Glutamatergic neuron (in vitro differentiated cells): ENCODE results near the gene NID1. TPM values are rescaled to one million over a fixed set of nuclear protein-coding genes. Genes with fewer than 3 reads are reported as not detected.

Experiments used
- DNase-seq: peaks from one replicate; pipeline ENCODE4 v3.0.0; 2022
- H3K27ac Mint-ChIP-seq: one replicate; pipeline ENCODE4 v1.8.0; 2020; ENCODE audit warnings: mild to moderate bottlenecking, mixed read lengths, inconsistent platforms; ENCODE audit not compliant: unreplicated experiment
- H3K27me3 Mint-ChIP-seq: one replicate; pipeline ENCODE4 v1.8.0; 2020; ENCODE audit warnings: mild to moderate bottlenecking, moderate library complexity, mixed read lengths, inconsistent platforms; ENCODE audit not compliant: unreplicated experiment
- H3K36me3 Mint-ChIP-seq: one replicate; pipeline ENCODE4 v1.8.0; 2020; ENCODE audit warnings: mild to moderate bottlenecking, mixed read lengths, inconsistent platforms; ENCODE audit not compliant: unreplicated experiment
- H3K4me1 Mint-ChIP-seq: one replicate; pipeline ENCODE4 v1.8.0; 2020; ENCODE audit warnings: mild to moderate bottlenecking, low read depth, mixed read lengths, inconsistent platforms; ENCODE audit not compliant: unreplicated experiment
- H3K4me3 Mint-ChIP-seq: one replicate; pipeline ENCODE4 v1.8.0; 2020; ENCODE audit warnings: mild to moderate bottlenecking, mixed read lengths, inconsistent platforms; ENCODE audit not compliant: unreplicated experiment
- H3K9me3 Mint-ChIP-seq: one replicate; pipeline ENCODE4 v1.8.0; 2020; ENCODE audit warnings: mild to moderate bottlenecking, moderate library complexity, mixed read lengths, inconsistent platforms; ENCODE audit not compliant: unreplicated experiment
- total RNA-seq: library from RNA; stranded (reverse); fragmentation: NEBNext Ultra II Directional; extraction: Animal tissue kit (Norgen Biotek cat#: 25700); gene quantifications from one replicate; pipeline ENCODE4 v1.2.1, GENCODE V29; 2021; ENCODE audit not compliant: unreplicated experiment
- TF ChIP-seq, protein P1 (sequence below): fragments of 200-600 bp; sonication (generic); IDR thresholded peaks from one replicate; pipeline ENCODE4 v1.5.0; 2021; ENCODE audit not compliant: partially characterized antibody, unreplicated experiment

The NID1 gene
- total RNA-seq, 1 donor from 2014 or later, result 1.4 TPM

DNA sequence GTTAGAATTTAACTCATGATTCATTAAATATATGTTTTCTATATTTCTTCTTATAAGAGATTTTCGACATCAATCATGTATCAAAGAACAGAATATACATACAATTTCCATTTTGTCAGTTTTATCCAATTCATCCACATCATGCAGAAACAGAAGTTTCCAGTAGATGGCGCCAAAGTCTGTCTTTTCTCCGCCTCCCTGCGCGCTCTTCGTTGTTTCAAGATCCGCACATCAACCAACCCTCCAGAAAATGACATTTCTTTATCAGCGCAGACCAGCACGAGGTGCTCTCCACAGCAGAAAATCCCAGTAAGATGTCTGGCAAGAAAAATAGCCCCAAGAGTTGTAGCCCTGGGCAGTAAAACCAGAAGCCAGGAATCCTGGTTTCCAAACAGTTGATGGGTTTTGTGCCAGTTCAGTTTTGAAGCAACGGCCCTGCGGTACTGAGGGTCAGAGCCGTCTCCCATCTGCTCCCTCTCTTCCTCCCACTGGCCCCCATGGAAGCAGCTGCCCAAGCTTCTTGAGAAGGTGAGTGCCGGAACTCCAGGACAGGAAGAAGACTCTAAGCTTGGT lies 38.8 kb upstream of the NID1 start:
- Mint-ChIP-seq H3K27me3 (peaks cover 2% of the 10 kb centered on the region), H3K9me3 (no peaks in the 10 kb centered on the region), H3K27ac (no peak overlapping the region), H3K4me1 (peaks cover 3% of the 10 kb centered on the region), H3K36me3 (no peaks in the 10 kb centered on the region), H3K4me3 (peak overlapping the region; percentile 1)
- peak; percentile 60 for DNase-seq
- TF ChIP-seq, protein P1, sequence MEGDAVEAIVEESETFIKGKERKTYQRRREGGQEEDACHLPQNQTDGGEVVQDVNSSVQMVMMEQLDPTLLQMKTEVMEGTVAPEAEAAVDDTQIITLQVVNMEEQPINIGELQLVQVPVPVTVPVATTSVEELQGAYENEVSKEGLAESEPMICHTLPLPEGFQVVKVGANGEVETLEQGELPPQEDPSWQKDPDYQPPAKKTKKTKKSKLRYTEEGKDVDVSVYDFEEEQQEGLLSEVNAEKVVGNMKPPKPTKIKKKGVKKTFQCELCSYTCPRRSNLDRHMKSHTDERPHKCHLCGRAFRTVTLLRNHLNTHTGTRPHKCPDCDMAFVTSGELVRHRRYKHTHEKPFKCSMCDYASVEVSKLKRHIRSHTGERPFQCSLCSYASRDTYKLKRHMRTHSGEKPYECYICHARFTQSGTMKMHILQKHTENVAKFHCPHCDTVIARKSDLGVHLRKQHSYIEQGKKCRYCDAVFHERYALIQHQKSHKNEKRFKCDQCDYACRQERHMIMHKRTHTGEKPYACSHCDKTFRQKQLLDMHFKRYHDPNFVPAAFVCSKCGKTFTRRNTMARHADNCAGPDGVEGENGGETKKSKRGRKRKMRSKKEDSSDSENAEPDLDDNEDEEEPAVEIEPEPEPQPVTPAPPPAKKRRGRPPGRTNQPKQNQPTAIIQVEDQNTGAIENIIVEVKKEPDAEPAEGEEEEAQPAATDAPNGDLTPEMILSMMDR, result peak; percentile 87

DNA sequence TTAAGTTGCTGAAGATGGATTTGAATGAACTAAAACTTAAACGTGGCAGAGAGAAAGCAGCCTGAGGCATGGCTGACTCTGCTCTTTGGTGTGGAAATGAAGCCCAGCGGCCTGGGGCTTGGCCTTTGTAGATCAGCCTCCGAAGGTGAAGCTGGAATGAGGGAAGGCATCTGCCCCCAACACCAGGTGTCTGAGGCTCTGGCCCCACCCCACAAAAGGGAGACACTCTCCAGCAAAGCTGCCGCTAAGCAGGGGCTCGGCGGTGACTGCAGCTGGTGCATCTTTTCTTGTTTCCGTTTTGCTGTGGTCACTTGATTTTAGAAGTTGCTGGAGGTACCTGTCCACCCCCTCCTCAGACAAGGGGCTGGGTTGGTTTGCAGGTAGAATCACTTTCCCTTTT lies 38.2 kb upstream of the NID1 start:
- no peak for DNase-seq
- H3K36me3 Mint-ChIP-seq, result no peaks in the 10 kb centered on the region
- H3K4me1 Mint-ChIP-seq, result peaks cover 3% of the 10 kb centered on the region
- no peaks in the 10 kb centered on the region for H3K9me3 Mint-ChIP-seq
- no peak overlapping the region for H3K27ac Mint-ChIP-seq
- no peak overlapping the region for H3K4me3 Mint-ChIP-seq
- TF ChIP-seq, protein P1, result no peak
- H3K27me3 Mint-ChIP-seq, result peaks cover 2% of the 10 kb centered on the region

DNA sequence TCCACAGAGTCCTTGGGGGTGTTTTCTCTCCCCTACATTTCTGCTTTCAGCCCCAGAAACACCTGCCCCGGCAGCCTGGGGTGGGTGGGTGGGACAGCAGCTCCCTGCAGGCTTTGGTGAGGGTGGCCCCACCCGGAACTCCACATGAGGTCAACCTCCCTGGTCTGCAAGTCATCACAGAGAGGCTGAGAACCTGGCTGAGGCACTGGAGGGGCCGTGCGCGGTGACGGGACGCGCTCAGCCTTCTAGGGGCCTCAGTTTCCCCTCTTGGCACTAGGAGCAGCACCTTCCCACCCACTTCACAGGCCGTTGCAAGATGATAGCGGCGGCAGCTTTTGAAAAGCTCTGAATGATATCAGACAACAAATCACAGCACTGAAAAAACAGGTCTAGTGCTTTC lies 37.7 kb upstream of the NID1 start:
- Mint-ChIP-seq H3K36me3 (no peaks in the 10 kb centered on the region), H3K4me1 (peaks cover 3% of the 10 kb centered on the region), H3K27me3 (peaks cover 2% of the 10 kb centered on the region), H3K9me3 (no peaks in the 10 kb centered on the region), H3K4me3 (no peak overlapping the region), H3K27ac (no peak overlapping the region)
- TF ChIP-seq, protein P1, result no peak
- no peak for DNase-seq

GRCh38 chr1:236101233-236102200 lies 36.6 kb upstream of the NID1 start:
- peaks cover 4% of the 10 kb centered on the region for H3K36me3 Mint-ChIP-seq

More at GRCh38 chr1:236101233-236102200, 36.6 kb upstream of the NID1 start:
- no peak overlapping the region for H3K4me3 Mint-ChIP-seq
- TF ChIP-seq, protein P1, result no peak
- peaks cover 6% of the 10 kb centered on the region for H3K9me3 Mint-ChIP-seq
- H3K4me1 Mint-ChIP-seq, result peaks cover 3% of the 10 kb centered on the region
- no peak overlapping the region for H3K27ac Mint-ChIP-seq
- no peak for DNase-seq
- peaks cover 9% of the 10 kb centered on the region for H3K27me3 Mint-ChIP-seq
